K562 (cell line): Measurements from ENCODE around the gene RASD2. TPM values are rescaled to one million over a fixed set of nuclear protein-coding genes. Genes with fewer than 3 reads are reported as not detected.

Source experiments
- ATAC-seq: fragments of 200-7000 bp; cut with Tn5 transposase; 3 replicates; pipeline ENCODE4 v1.9.1; 2020; ENCODE audit warnings: moderate library complexity
- BruUV-seq: library from RNA; stranded (reverse); fragments of 400-500 nt; replicated peaks from 2 replicates; lab custom pipeline; 2021; lab: Mats Ljungman, UMichigan
- CTCF ChIA-PET: fragments of 300-600 bp; formaldehyde crosslinking; extraction: SDS; loops from one replicate; lab custom pipeline; 2021; ENCODE audit warnings: low intra/inter-chr PET ratio; lab: Yijun Ruan, JAX
- POLR2A ChIA-PET: fragments of 300-600, 350-650 bp; sonication (Branson Sonifier 250); formaldehyde crosslinking; extraction: SDS; loops from one replicate; lab custom pipeline; 2021; ENCODE audit warnings: antibody characterized with exemption, inconsistent platforms; lab: Yijun Ruan, JAX
- DNase-seq, 4 experiments: peaks; one replicate each; pipeline versions ENCODE4 v3.0.0 to v3.0.0-alpha.2; 2011 to 2018; ENCODE audit warnings: low spot score in 3 of 4, mixed read lengths in 3 of 4; ENCODE audit errors: extremely low read depth in 1 of 4
- FAIRE-seq: peaks from 2 replicates; lab custom pipeline; 2011; peaks lifted over from hg19 to GRCh38; lab: Jason Lieb, UNC
- H2AFZ ChIP-seq: 2 replicates; pipeline ENCODE4 v1.6.0; 2011; ENCODE audit warnings: low read depth, low read length, control low read depth, inconsistent platforms
- H3K27ac ChIP-seq: fragments of 200-600 bp; 3 replicates; pipeline ENCODE4 v1.8.0; 2011; ENCODE audit warnings: low read depth, mild to moderate bottlenecking, control low read depth, inconsistent platforms, low read length, moderate library complexity, mixed read lengths; ENCODE audit errors: extremely low read depth
- H3K27me3 ChIP-seq, 2 experiments: fragments of 300-600 bp in 1 of 2; 2 replicates in 1 of 2; 3 replicates in 1 of 2; pipeline versions ENCODE4 v1.6.0 to v1.8.0; 2011; ENCODE audit warnings: inconsistent platforms in 2 of 2, low read length in 2 of 2, mild to moderate bottlenecking in 1 of 2, mixed read lengths in 1 of 2, moderate library complexity in 1 of 2; ENCODE audit not compliant: control insufficient read depth in 2 of 2, insufficient read depth in 2 of 2
- H3K36me3 ChIP-seq: fragments of 300-600 bp; 3 replicates; pipeline ENCODE4 v1.8.0; 2011; ENCODE audit warnings: mild to moderate bottlenecking, low read length, inconsistent platforms; ENCODE audit not compliant: control insufficient read depth, insufficient read depth
- H3K4me1 ChIP-seq, 2 experiments: fragments of 200-600 bp in 1 of 2; replicated peaks in 1 of 2; 2 replicates in 1 of 2; 3 replicates in 1 of 2; pipeline versions ENCODE4 v1.5.1 to v1.8.0; 2011; ENCODE audit warnings: inconsistent platforms in 2 of 2, low read length in 2 of 2, mild to moderate bottlenecking in 1 of 2, mixed read lengths in 1 of 2, moderate library complexity in 1 of 2; ENCODE audit not compliant: control insufficient read depth in 2 of 2, insufficient read depth in 2 of 2
- H3K4me2 ChIP-seq: 2 replicates; pipeline ENCODE4 v1.6.1; 2011; ENCODE audit warnings: low read length, control low read depth, inconsistent platforms, mixed read lengths; ENCODE audit not compliant: insufficient read depth
- H3K4me3 ChIP-seq: fragments of 200-600 bp; sonication (generic), shearing (Covaris generic); 2 replicates; pipeline ENCODE4 v1.5.1; 2016; ENCODE audit warnings: control low read depth, inconsistent platforms
- H3K79me2 ChIP-seq: fragments of 200-600 bp; 3 replicates; pipeline ENCODE4 v1.8.0; 2011; ENCODE audit warnings: low read length, inconsistent platforms; ENCODE audit not compliant: control insufficient read depth, insufficient read depth
- H3K9ac ChIP-seq, 2 experiments: 2 replicates each; pipeline versions ENCODE4 v1.6.0 to v1.6.1; 2011; ENCODE audit warnings: low read depth in 2 of 2, low read length in 2 of 2, control low read depth in 1 of 2, inconsistent platforms in 1 of 2, mild to moderate bottlenecking in 1 of 2, mixed read lengths in 1 of 2; ENCODE audit not compliant: insufficient read depth in 1 of 2
- H3K9me1 ChIP-seq: one replicate; pipeline ENCODE4 v1.6.0; 2011; ENCODE audit warnings: inconsistent platforms, mild to moderate bottlenecking, low read length, moderate library complexity; ENCODE audit not compliant: control insufficient read depth, insufficient read depth
- H3K9me3 ChIP-seq: replicated peaks from 2 replicates; pipeline ENCODE4 v1.5.1; 2011; ENCODE audit warnings: low read depth, low read length, inconsistent platforms; ENCODE audit not compliant: control insufficient read depth, insufficient read depth
- H4K20me1 ChIP-seq: replicated peaks from 2 replicates; pipeline ENCODE4 v1.6.1; 2011; ENCODE audit warnings: low read length, inconsistent platforms, mixed read lengths; ENCODE audit not compliant: control insufficient read depth, insufficient read depth
- NBN ChIP-seq: fragments of 450-650 bp; IDR thresholded peaks from 2 replicates; pipeline ENCODE4 v1.6.1; 2016; ENCODE audit warnings: low read depth, mild to moderate bottlenecking
- NR2C2 ChIP-seq, 2 experiments: fragments of 200-800 bp in 1 of 2; sonication (Bioruptor generic) in 1 of 2; sonication (generic) in 1 of 2; formaldehyde crosslinking in 1 of 2; IDR thresholded peaks; 2 replicates each; pipeline versions ENCODE4 v1.6.1 to v1.8.0; 2016 to 2022; ENCODE audit warnings: mild to moderate bottlenecking in 1 of 2, missing compliant biosample characterization in 1 of 2, missing genetic modification characterization in 1 of 2, missing genetic modification reagents in 1 of 2
- SOX6 ChIP-seq: fragments of 450-650 bp; IDR thresholded peaks from 2 replicates; pipeline ENCODE4 v1.6.1; 2014; ENCODE audit warnings: mild to moderate bottlenecking
- TAL1 ChIP-seq: fragments of 450-650 bp; IDR thresholded peaks from 2 replicates; pipeline ENCODE4 v1.6.1; 2016; ENCODE audit warnings: mild to moderate bottlenecking
- U2AF1 ChIP-seq: fragments of 200-400 bp; formaldehyde crosslinking; optimal IDR thresholded peaks from 2 replicates; pipeline ENCODE3; 2017; ENCODE audit warnings: mild to moderate bottlenecking, low read depth, low read length, moderate library complexity
- ZNF583 ChIP-seq: fragments of 250-450 bp; sonication (Bioruptor Pico); IDR thresholded peaks from 2 replicates; pipeline ENCODE4 v1.4.0; 2020
- WGBS: fragments of 100-300 bp; shearing (Covaris generic); methylation state at CpG from one replicate; pipeline ENCODE4 v1.1.6; 2016; ENCODE audit warnings: low coverage, mixed read lengths; ENCODE audit not compliant: insufficient coverage; ENCODE audit errors: missing lambda C conversion rate; 5-methylcytosine and 5-hydroxymethylcytosine counted together
- in situ Hi-C: fragments of 300-500 bp; cut with MboI; formaldehyde crosslinking; loops from 4 replicates; pipeline ENCODE4 v1.15.0; 2018; ENCODE audit warnings: inconsistent platforms, mixed read lengths
- intact Hi-C: fragments of 100-400 bp; cut with micrococcal nuclease; formaldehyde crosslinking; loops from 2 replicates; pipeline ENCODE4 v1.14.2; 2022
- polyA plus RNA-seq, 8 experiments: library from polyadenylated mRNA; depleted of rRNA in 4 of 8; stranded (reverse) in 5 of 8; unstranded in 3 of 8; fragments of >200 nt; fragmentation: Nextera tagmentation in 2 of 8; fragmentation: Illumina TruSeq in 1 of 8; extraction: Ambion mirVana in 2 of 8; extraction: Trizol in 1 of 8; gene quantifications; 2 replicates each; pipeline versions ENCODE4 v1.2.1 to v1.2.3, GENCODE V29; 2011 to 2014; ENCODE audit warnings: inconsistent platforms in 1 of 8, missing spikeins in 1 of 8
- total RNA-seq, 7 experiments: library from RNA; depleted of rRNA in 6 of 7; stranded (reverse); fragments of >200 nt in 6 of 7; fragmentation: Illumina TruSeq in 2 of 7; extraction: Trizol in 2 of 7; gene quantifications; 2 replicates each; pipeline versions ENCODE4 v1.2.1 to v1.2.3, GENCODE V29; 2011 to 2021; ENCODE audit warnings: low replicate concordance in 1 of 7
- TF ChIP-seq, protein P1 (sequence below), 2 experiments: fragments of 150-350 bp in 1 of 2; IDR thresholded peaks; 2 replicates each; pipeline ENCODE4 v1.6.1; 2012 to 2016; ENCODE audit warnings: low read depth in 2 of 2, low read length in 2 of 2, mild to moderate bottlenecking in 1 of 2, moderate library complexity in 1 of 2

The RASD2 gene
- total and polyA plus RNA-seq, 9 of the 15 experiments (the other 6 are each of a cell fraction or from before 2014, with no cell fraction given), result 0.05 TPM; not detected in 8

DNA sequence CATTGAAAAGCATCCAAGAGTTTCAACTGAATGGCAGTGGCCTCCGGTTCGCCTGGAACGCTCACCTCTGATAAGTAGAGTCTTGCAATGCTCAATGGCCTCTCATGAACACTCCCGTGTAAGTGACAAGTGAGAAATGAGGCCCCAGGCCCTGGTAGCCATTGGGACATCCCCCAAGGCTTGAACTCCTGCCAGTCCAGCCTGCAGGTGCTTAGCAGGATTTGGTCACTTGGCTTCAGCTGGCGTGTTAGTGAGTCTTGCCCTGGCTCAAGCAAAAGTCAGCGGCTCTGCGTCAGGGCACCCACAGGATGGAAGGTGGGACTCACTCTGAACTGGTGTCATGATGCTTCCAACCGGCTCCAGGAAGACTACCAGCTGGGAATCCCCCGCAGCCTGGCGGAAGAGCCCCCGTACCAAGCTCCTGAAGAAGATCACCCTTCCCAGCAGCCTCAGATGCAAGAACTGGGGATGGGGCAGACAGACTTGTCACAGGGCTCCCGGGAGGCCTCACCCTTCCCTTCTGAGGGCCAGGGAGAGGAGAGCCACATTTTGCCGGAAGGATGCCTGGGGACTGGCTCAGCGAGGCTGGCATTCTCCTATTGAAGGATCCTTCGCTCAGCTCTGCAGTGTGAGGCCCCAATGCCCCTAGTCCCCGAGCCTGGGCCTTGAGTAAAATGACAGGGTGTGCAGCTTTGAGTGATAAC lies 57.2 kb downstream of the RASD2 start (continued):
- TF ChIP-seq TAL1 (no peak), NBN (no peak), U2AF1 (no peak), ZNF583 (CRISPR knock-in tag) (no peak)
- TF ChIP-seq, protein P1, sequence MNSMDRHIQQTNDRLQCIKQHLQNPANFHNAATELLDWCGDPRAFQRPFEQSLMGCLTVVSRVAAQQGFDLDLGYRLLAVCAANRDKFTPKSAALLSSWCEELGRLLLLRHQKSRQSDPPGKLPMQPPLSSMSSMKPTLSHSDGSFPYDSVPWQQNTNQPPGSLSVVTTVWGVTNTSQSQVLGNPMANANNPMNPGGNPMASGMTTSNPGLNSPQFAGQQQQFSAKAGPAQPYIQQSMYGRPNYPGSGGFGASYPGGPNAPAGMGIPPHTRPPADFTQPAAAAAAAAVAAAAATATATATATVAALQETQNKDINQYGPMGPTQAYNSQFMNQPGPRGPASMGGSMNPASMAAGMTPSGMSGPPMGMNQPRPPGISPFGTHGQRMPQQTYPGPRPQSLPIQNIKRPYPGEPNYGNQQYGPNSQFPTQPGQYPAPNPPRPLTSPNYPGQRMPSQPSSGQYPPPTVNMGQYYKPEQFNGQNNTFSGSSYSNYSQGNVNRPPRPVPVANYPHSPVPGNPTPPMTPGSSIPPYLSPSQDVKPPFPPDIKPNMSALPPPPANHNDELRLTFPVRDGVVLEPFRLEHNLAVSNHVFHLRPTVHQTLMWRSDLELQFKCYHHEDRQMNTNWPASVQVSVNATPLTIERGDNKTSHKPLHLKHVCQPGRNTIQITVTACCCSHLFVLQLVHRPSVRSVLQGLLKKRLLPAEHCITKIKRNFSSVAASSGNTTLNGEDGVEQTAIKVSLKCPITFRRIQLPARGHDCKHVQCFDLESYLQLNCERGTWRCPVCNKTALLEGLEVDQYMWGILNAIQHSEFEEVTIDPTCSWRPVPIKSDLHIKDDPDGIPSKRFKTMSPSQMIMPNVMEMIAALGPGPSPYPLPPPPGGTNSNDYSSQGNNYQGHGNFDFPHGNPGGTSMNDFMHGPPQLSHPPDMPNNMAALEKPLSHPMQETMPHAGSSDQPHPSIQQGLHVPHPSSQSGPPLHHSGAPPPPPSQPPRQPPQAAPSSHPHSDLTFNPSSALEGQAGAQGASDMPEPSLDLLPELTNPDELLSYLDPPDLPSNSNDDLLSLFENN (IDR thresholded peaks at IDR 0.05; ENCODE audit: low read depth in 2 of 2, low read length in 2 of 2), result no peak

DNA sequence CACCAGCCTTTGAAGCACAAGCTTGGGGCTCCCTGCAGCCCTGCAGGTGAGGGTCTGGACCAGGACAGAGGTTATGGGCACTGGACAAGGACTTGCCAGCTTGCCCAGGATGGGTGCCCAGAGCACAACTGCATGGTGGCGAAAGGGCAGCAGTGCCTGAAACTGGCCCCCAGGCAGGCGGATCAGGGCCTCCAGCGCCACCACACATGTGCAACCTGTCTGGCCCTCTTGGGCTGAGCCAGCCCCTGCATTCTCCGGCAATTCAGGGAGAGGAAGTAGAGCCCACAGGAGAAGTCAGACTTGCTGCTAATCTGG lies 57.7 kb downstream of the RASD2 start:
- CTCF ChIA-PET, result no interaction called here
- Histone ChIP-seq H3K4me2 (no peak overlapping the region), H3K27ac (no peak overlapping the region), H3K9me3 (0 out of 2 replicates have a peak, but pooled peaks cover 1% of the 10 kb centered on the region), H3K9ac (no peak overlapping the region), H2AFZ (no peak overlapping the region), H3K27me3 (peaks cover 0 to 13% of the 10 kb centered on the region in 2 experiments; a peak in 3 of 5 replicates), H3K4me3 (no peak overlapping the region), H3K9me1 (no peaks in the 10 kb centered on the region), H3K79me2 (no peaks in the 10 kb centered on the region), H3K36me3 (no peaks in the 10 kb centered on the region), H3K4me1 (no peaks in the 10 kb centered on the region; a peak in 1 of 5 replicates), H4K20me1 (no peaks in the 10 kb centered on the region)
- FAIRE-seq (no peak), ATAC-seq (no peak), DNase-seq (no peak)
- WGBS, result 21% methylated on average over 4 of the region's 4 CpGs
- POLR2A ChIA-PET, result interaction anchor here (0.6 kb wide), 1 partner anchor 41 kb away, joined by 3 read pairs; no protein-coding TSS in a partner anchor
- in situ Hi-C loops, result no loop called here
- TF ChIP-seq SOX6 (no peak), NR2C2 (CRISPR knock-in tag; IDR thresholded peaks at IDR 0.05) (no peak), NR2C2 (tag; IDR thresholded peaks at IDR 0.05) (no peak)
- no TSS peak for BruUV-seq
- intact Hi-C loops, result no loop called here
